Ishikawa (cell line): ENCODE data around the gene LATS2.
A peak's percentile ranks its signal among the peaks of the same experiment; 100 is the strongest.

Experiments
- CEBPB ChIP-seq: IDR thresholded peaks from 2 replicates; pipeline ENCODE4 v1.6.1; 2012
- CREB1 ChIP-seq: IDR thresholded peaks from 2 replicates; pipeline ENCODE4 v1.6.1; 2012; ENCODE audit warnings: low read depth
- EGR1 ChIP-seq: IDR thresholded peaks from 2 replicates; pipeline ENCODE4 v1.6.1; 2012
- EP300 ChIP-seq: IDR thresholded peaks from 2 replicates; pipeline ENCODE4 v1.6.1; 2012; ENCODE audit warnings: borderline replicate concordance
- FOXM1 ChIP-seq: IDR thresholded peaks from 2 replicates; pipeline ENCODE4 v1.6.1; 2012; ENCODE audit warnings: low read depth, borderline replicate concordance
- NFIC ChIP-seq: IDR thresholded peaks from 2 replicates; pipeline ENCODE4 v1.6.1; 2012
- RAD21 ChIP-seq: IDR thresholded peaks from 2 replicates; pipeline ENCODE4 v1.6.1; 2012; ENCODE audit warnings: low read depth
- TAF1 ChIP-seq: IDR thresholded peaks from 2 replicates; pipeline ENCODE4 v1.6.1; 2012; ENCODE audit warnings: low read depth, mild to moderate bottlenecking
- TCF12 ChIP-seq: IDR thresholded peaks from 2 replicates; pipeline ENCODE4 v1.6.1; 2012; ENCODE audit warnings: low read depth
- TEAD4 ChIP-seq: IDR thresholded peaks from 2 replicates; pipeline ENCODE4 v1.6.1; 2012
- YY1 ChIP-seq: IDR thresholded peaks from 2 replicates; pipeline ENCODE4 v1.6.1; 2012; ENCODE audit warnings: low read depth
- ZBTB7A ChIP-seq: IDR thresholded peaks from 2 replicates; pipeline ENCODE4 v1.6.1; 2012; ENCODE audit warnings: low read depth
- TF ChIP-seq, protein P1 (sequence below): IDR thresholded peaks from 2 replicates; pipeline ENCODE4 v1.6.1; 2012
- TF ChIP-seq, protein P2 (sequence below): IDR thresholded peaks from 2 replicates; pipeline ENCODE4 v1.6.1; 2012
- TF ChIP-seq, protein P3 (sequence below): IDR thresholded peaks from 2 replicates; pipeline ENCODE4 v1.6.1; 2012; ENCODE audit warnings: low read depth, mild to moderate bottlenecking

Gene LATS2

DNA sequence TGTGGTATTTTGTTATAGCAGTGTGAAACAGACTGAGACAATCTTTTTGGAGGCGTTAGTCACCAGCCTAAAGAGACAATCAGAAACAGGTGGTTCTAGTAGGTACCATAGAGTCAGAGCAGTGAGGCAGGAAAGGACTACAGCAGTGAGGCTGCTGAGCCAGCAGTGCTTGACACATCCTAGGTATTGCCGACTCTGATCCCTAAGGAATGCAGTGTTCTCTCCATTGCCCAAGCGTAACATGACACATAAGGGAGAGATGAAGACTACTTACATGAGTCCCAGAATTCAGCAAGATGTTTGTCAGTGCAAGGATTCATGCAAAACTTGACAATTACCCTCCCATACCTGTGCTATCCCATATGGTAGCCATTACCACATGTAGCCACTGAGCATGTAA lies 96.5 kb downstream of the LATS2 start:
- TF ChIP-seq, protein P1, sequence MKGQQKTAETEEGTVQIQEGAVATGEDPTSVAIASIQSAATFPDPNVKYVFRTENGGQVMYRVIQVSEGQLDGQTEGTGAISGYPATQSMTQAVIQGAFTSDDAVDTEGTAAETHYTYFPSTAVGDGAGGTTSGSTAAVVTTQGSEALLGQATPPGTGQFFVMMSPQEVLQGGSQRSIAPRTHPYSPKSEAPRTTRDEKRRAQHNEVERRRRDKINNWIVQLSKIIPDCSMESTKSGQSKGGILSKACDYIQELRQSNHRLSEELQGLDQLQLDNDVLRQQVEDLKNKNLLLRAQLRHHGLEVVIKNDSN = no peak
- TF ChIP-seq, protein P2, sequence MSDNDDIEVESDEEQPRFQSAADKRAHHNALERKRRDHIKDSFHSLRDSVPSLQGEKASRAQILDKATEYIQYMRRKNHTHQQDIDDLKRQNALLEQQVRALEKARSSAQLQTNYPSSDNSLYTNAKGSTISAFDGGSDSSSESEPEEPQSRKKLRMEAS = 0 out of 2 replicates have a peak, but pooled peaks have one; percentile 14

DNA sequence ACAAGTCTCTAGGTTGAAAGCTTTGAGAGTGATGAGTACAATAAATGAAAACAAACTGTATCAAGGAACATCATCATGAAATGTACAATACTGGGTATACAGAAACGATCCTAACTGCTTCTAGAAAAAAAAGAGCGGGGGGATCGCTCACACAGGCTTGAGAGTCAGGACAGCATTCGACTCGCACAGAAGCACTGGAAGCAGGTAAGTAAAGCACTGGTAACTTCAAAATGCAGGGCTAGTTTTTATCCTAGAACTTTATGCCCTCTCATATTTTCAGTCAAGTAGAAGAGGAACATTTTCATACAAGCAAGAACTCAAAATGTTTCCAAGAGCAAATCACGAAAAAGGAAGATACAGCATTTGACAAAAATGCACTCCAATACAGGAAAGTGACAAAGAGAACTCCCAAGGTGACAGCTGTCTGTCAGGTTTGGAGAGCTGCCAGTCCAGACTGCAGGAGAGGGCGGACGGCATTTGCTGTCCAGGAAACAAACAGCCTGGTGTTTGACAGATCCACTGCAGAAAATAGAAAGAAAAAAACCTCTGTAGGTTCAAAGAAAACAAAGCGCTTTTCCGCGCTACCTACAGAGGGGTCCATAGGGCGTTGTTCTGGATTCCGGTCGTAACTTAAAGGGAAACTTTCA lies 100.6 kb downstream of the LATS2 start:
- TF ChIP-seq YY1 (no peak), FOXM1 (no peak), CEBPB (no peak), TEAD4 (no peak), TCF12 (no peak), NFIC (no peak), RAD21 (no peak), ZBTB7A (no peak)
- TF ChIP-seq, protein P1 = no peak

DNA sequence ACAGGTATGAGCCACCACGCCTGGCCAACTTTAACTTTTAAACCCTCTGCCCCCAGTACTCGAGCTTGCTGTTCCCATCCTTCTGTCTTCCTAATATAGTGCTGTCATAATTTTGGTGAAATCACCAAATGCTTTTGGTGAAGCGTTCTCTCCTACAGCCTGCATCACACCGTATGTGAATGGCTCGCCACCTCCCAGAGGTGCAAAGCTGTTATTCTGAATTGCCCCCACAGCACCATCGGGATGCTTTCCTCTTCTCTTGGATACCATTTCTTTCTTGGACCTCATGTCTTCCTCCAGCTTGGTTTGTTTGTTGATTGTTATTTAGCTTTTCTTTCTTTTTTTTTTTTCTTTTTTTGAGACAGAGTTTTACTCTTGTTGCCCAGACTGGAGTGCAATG lies 105.9 kb downstream of the LATS2 start:
- TF ChIP-seq EP300 = no peak
- no peak for TF ChIP-seq TAF1
- TF ChIP-seq FOXM1 = no peak
- TF ChIP-seq TEAD4 = no peak
- TF ChIP-seq NFIC = no peak
- TF ChIP-seq RAD21 = no peak
- TF ChIP-seq ZBTB7A = no peak
- TF ChIP-seq, protein P3, sequence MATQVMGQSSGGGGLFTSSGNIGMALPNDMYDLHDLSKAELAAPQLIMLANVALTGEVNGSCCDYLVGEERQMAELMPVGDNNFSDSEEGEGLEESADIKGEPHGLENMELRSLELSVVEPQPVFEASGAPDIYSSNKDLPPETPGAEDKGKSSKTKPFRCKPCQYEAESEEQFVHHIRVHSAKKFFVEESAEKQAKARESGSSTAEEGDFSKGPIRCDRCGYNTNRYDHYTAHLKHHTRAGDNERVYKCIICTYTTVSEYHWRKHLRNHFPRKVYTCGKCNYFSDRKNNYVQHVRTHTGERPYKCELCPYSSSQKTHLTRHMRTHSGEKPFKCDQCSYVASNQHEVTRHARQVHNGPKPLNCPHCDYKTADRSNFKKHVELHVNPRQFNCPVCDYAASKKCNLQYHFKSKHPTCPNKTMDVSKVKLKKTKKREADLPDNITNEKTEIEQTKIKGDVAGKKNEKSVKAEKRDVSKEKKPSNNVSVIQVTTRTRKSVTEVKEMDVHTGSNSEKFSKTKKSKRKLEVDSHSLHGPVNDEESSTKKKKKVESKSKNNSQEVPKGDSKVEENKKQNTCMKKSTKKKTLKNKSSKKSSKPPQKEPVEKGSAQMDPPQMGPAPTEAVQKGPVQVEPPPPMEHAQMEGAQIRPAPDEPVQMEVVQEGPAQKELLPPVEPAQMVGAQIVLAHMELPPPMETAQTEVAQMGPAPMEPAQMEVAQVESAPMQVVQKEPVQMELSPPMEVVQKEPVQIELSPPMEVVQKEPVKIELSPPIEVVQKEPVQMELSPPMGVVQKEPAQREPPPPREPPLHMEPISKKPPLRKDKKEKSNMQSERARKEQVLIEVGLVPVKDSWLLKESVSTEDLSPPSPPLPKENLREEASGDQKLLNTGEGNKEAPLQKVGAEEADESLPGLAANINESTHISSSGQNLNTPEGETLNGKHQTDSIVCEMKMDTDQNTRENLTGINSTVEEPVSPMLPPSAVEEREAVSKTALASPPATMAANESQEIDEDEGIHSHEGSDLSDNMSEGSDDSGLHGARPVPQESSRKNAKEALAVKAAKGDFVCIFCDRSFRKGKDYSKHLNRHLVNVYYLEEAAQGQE = no peak
- no peak for TF ChIP-seq YY1
- TF ChIP-seq TCF12 = no peak
- TF ChIP-seq, protein P1 = no peak
- no peak for TF ChIP-seq CREB1

DNA sequence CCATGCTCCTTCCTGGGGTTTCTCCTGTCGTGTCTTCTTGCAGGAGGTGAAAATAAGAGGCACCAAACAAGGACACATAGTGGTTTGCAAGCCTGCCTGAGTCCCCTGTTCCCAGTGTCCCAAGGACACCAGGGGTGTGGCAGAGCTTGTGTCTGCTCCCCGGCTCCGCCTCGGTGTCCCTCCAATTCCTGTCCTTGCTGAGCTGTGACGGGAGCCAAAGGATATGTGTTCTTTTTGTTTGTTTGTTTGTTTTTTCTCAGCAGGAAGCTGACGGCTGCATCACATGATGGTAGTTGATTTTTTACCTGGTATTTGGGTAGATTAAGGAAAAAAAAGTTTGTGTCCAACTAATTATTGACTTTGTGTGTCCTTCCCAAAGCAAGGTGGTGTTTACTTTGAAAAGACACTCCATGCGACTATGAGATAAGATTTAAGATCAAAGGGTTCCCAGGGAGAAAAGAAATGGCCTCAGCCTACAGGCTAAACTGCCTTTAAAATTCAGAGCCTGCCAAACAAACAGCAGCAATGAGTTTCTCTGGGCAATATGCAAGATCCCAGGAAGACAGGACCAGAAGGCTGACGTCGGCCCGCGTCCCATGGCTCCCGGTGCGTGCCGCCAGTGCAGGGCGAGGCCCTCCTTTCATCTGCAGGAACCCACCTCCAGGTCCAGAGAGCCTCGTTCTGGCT lies 108.0 kb downstream of the LATS2 start:
- TF ChIP-seq, protein P2 = no peak
- TF ChIP-seq, protein P3 = no peak
- TF ChIP-seq TEAD4 = no peak

DNA sequence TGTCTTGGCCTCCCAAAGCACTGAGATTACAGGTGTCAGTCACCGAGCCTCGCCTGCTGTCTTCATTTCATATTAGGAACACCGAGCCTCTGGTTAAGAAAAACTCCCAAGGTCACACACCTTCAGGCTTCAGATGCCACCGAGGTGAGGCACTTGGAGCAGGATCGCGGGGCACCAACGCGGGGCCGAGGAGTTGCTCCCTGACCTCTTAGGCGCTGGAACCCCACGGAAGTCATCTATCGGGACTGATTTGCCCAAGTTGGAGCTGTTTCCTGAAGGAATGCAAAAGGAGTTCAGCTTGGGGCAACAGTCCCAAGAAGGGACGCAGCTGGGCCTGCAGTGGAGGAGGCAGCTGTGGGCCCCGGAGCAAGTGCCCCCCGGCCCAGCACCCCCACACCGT lies 108.5 kb downstream of the LATS2 start:
- TF ChIP-seq CREB1 (no peak), TCF12 (no peak), YY1 (no peak), TAF1 (no peak), ZBTB7A (no peak), CEBPB (no peak), FOXM1 (no peak), NFIC (no peak), EGR1 (no peak)
- TF ChIP-seq, protein P1 = no peak
- TF ChIP-seq, protein P2 = no peak
